GM19025 (cell line): ENCODE results near the gene RBMX.
"Not testable (repeated sequence)": the region's sequence is repeated elsewhere in the genome, so short reads cannot be mapped to it uniquely, and the experiment has no call there.

ENCODE experiments used
- ATAC-seq: cut with Tn5 transposase; IDR thresholded peaks from one replicate; pipeline ENCODE4 v1.9.1; 2021; ENCODE audit warnings: mild to moderate bottlenecking, low read depth, moderate library complexity; ENCODE audit not compliant: unreplicated experiment

RBMX gene

GRCh38 chrX:136880452-136881013 lies at the start of gene RBMX:
RBMX (minus strand) TSS chrX:136880725; CDS start chrX:136879427, 1,298 bp downstream.
- peak; percentile 90 for ATAC-seq

DNA sequence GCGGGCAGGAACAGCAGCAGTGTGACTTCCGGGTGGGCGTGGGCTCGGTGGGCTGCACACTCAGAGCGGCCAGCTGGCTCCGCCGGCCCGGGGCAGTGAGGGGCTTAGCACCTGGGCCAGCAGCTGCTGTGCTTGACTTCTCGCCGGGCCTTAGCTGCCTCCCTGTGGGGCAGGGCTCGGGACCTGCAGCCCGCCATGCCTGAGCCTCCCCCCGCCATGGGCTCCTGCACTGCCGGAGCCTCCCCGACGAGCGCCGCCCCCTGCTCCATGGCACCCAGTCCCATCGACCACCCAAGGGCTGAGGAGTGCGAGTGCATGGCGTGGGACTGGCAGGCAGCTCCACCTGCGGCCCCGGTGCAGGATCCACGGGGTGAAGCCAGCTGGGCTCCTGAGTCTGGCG lies 40.9 kb upstream of the RBMX start:
- ATAC-seq = not testable (repeated sequence)

DNA sequence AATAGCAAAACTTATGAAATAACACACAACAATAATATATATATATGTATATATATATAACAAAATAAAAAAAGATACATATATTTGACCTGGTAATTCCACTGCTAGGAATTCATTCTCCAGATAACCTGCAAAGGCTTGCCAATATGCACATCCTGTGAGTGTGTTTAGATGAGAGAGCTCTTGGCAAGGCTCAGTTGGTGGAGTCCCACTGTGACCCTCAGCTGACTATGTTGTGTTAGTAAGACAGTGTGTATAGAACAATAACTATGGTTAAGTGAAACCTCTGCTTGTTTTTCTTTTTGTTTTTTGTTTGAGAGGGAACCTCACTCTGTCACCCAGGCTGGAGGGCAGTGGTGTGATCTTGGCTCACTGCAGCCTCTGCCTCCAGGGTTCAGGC lies 39.5 kb upstream of the RBMX start:
- ATAC-seq = no peak

- ATAC-seq = no peak
Observed at GRCh38 chrX:136916827-136917226, 36.3 kb upstream of the RBMX start.

DNA sequence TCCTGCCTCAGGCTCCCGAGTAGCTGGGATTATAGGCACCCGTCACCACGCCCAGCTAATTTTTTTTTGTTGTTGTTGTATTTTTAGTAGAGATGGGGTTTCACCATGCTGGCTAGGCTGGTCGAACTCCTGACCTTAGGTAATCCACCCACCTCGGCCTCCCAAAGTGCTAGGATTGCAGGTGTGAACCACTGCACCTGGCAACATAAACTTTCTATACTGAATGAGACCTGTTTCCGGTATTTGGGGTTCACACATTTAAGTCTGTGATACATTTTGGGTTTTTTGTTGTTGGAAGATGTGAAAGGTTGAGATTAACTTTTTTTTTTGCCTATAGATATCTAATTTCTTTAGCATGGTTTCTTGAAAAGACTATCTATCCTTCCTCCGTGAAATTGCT lies 31.1 kb upstream of the RBMX start:
- ATAC-seq = not testable (repeated sequence)

GRCh38 chrX:136911253-136911652 lies 30.7 kb upstream of the RBMX start:
- ATAC-seq = no peak

- ATAC-seq = no peak
Observed at GRCh38 chrX:136910565-136911035, 30.1 kb upstream of the RBMX start.

DNA sequence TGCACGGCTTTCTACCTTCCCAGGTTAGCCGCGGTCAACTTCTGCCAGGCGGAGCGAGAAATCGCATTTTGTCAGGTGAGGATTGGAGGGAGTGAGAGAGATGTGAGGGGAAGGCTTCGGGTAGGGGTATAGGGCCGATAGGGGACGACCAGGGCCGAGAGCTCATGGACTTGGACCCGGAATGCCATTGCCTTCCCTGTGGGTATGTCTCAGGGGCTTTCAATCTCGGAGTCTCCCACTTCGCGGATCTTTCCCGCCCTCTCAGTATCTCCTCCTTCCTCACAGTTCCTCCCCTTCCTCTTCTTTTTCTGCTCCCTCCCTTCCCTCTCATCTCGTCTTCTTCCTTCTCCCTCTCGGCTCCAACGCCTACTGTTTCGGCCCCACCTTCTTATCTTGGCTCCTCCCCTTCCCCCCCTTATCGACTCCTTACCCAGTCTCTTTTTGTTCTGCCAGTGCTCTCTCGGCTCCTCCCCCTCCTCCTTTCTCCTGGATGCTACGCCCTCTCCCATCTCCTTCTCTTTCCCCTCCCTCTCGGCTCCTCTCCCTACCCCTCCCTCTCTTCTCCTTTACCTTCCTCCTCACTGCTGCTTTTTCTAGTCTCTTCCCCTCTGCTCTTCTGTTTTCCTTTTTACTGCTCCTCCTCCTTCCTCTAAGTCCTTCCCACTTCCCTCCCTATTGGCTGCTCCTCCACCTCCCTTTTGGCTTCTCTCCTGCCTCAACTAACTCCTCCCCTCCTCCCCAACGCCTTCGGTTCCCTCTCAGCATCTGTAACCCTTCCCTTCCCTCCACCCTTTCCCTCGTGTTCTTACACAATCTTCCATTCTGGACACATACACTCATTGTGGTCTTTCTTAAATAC lies 29.4 kb upstream of the RBMX start:
- ATAC-seq = peak; percentile 50

DNA sequence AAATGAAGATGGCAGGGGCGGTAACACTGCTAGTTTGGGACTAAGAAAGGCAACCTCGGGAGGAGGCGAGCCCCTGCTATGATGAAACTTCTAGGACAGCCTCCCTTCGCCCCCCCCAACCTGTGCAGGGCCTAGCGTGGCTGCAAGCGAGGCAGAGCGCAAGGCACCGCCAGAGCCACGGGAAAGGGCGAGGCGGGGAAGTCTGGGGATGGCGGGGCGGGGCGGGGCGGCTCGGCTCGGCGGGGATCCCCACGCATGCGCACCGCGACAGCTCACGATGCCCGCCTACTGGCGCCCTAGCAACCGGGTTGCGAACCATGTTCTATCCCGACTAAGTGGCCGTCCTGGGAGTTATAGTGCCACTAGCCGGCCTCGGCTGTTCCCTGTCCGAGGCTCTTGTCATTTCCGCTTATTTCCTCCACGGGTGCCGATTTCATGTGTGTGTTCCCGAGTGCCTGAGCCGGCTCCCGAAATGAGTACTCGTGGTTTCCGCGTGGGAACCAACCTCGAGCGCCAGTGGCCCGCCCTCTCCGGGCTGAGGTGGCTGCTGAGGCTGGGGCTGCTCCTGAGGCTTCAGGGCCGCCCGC lies 28.7 kb upstream of the RBMX start:
- peak; percentile 72 for ATAC-seq

GRCh38 chrX:136907621-136908020 lies 27.1 kb upstream of the RBMX start:
- no peak for ATAC-seq

- ATAC-seq = no peak
Observed at GRCh38 chrX:136906921-136907510, 26.5 kb upstream of the RBMX start.

- ATAC-seq = not testable (repeated sequence)
Observed at GRCh38 chrX:136904067-136904466, 23.5 kb upstream of the RBMX start.

- ATAC-seq = not testable (repeated sequence)
Observed at GRCh38 chrX:136900071-136900470, 19.5 kb upstream of the RBMX start.

DNA sequence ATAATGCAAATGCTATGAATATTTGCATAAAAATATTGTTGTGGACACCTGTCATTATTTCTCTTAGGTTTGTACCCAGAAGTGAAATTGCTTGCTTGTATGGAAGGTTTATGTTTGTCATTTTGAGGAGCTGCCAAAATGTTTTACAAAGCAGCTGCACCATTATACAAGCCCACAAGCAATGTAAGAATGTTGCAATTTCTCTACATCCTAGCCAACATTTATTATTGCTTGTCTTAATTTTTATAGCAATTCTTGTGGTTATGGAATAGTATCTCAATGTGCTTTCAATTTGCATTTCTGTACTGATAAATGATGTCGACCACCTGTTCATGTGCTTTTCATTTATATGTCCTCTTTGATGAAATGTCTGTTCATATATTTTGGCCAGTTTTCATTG lies 18.7 kb upstream of the RBMX start:
- no peak for ATAC-seq

DNA sequence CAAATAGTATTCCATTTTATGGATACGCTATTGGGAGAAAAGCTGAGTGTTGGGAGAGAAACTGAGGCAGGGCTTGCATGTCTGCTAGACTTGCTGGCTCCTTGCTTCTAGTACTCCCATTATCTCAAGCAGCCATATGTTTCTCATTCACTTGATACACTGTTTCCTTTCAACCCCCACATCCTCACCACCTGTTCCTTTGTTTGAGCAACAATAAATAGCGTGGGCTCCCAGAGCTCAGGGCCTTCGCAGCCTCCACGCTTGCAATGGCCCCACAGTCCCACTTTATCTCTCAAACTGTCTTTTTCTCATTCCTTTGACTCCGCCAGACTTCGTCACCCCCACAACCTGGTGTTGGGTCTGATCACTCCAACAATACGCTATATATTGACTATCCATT lies 18.2 kb upstream of the RBMX start:
- ATAC-seq = not testable (repeated sequence)

DNA sequence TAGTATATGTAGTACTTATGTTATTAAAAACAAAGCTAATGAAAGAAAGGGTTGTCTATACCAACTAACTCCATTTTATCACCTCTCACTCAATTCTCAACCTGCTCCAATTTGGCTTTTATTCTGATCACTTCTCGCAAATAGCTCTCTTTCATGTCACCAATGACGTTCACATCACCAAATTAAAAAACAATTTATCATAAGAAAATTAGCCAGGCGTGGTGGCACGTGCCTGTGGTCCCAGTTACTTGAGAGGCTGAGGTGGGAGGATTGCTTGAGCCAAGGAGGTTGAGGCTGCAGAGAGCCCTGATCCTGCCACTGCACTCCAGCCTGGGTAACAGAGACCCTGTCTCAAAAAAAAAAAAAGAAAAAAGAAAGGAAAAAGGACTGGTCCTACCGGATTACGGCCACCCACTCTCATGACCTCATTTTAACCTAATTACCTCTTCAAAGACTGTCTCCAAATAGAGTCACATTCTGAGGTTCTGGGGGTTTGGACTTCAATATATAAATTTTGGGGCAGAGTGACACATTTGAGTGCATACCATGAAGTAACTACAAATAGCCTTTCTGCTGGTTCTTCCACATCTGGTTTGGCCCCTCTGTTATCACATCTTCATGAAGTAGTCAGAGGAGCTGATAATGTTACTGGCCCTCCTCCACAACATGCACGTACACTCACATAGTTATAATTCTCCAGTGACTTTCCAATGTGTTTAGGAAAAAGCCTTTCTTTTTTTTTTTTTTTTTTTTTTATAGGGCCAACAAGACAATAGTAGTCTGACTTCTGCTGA lies 15.8 kb upstream of the RBMX start:
- ATAC-seq = no peak

DNA sequence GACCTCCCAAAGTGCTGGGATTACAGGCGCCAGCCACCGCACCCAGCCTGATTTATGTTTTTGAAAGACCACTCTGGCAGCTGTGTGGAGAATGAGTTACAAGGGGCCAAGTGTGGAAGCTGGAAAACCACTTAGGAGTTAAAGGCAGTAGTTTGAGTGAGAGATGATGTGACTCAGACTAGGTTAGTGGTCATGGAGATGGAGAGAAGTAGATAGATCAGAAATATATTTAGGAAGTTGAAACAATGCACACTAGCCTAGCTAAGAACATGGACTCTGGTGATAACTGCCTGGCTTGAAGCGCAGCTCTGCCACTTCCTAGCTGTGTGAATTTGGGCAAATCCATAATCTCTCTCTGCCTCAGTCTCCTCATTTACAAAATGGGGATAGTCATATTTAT lies 11.9 kb upstream of the RBMX start:
- no peak for ATAC-seq

DNA sequence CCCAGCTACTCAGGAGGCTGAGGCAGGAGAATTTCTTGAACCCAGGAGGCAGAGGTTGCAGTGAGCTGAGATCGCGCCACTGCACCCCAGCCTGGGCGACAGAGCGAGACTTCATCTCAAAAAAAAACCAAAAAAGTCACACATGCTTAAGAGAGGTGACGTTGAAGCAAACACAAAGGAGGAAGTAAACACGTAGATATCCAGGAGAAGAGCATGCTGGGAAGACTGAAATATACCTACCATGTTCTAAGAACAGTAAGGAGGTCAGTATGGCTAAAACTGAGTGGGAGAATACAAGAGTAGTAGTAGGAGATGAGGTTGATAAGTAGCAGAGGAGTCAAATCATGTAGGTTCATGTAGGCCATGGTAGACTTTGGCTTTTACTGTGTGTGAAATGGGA lies 10.1 kb upstream of the RBMX start:
- not testable (repeated sequence) for ATAC-seq

DNA sequence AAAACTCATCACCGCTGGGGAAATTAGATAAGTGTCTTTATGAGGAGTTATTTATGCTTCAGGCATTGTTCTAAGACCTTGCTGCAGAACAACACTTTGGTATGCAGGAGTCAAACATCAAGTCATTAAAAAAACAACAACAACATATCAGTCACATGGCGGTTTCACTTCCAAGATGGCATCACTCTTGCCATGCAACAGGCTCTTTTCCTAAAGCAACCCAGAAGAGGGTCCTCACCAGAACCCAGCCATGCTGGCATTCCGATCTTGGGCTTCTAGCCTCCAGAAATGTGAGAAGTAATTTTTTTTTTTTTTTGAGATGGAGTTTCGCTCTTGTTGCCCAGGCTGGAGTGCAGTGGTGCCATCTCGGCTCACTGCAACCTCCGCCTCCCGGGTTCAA lies 8.7 kb upstream of the RBMX start:
- no peak for ATAC-seq

DNA sequence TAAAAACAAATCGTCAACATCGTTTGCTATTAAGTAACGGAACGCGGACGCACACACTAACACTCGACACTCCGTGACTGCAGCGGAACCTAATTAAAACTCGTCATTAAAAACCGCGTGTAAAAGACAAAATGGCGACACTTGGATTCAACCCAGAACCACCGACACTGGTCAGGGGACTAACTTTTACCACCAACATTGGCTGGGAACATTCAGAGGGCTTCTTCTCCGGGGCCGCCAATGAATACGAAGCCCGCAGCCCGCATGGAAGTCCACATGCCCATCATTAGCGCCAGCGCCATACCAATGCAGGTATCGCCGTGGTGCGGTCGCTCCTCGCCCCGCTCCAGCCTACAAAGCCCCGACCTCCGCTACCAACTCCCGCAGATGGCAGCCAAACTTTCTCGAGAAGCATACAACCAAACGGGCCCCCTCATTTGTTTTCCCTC lies 498 bp downstream of the RBMX start:
- peak; percentile 11 for ATAC-seq
